ENCODE results near the gene SHLD1. TPM values are rescaled to one million over a fixed set of nuclear protein-coding genes. Genes with fewer than 3 reads are reported as not detected.

Gene SHLD1
- total RNA-seq, 4 donors from 2014 or later, result 1.7 to 4.2 (median 3.4) TPM

DNA sequence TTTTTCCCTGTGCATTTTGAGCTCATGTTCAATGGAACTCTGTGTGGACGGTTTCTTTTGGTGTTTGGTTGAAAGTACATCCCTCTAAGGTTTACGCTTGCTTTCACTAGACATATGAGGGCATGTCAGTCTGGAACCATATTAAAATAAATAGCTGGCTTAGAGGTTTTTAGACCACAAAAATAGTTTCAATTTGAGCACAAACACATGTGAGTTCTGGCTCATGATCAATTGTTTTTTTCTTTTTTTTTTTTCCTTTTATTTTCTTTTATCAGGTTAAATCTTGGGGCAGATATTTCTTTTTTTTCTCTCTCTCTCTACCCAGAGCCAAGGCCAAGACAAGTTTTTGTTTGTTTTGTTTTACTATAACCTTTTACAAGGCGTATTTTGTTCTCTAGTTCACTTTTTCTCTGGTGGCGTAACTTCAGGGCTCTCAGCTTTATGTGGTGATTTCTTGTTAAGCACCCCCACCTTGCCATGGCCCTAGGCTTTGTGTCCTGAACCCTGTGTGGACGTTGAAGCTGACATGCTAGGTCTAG, 92.9 kb downstream of the SHLD1 start:
- no peak for DNase-seq (ENCODE audit: low spot score in 2 of 2)
- intact Hi-C loops (cut with DNase I; ENCODE audit: low total_unique reads), result no loop called here
- WGBS, 2 donors, result 71 to 74% methylated on average over 5 of the region's 5 CpGs
- no peak for TF ChIP-seq POLR2A (IDR thresholded peaks at IDR 0.05)
- TF ChIP-seq, protein P1, sequence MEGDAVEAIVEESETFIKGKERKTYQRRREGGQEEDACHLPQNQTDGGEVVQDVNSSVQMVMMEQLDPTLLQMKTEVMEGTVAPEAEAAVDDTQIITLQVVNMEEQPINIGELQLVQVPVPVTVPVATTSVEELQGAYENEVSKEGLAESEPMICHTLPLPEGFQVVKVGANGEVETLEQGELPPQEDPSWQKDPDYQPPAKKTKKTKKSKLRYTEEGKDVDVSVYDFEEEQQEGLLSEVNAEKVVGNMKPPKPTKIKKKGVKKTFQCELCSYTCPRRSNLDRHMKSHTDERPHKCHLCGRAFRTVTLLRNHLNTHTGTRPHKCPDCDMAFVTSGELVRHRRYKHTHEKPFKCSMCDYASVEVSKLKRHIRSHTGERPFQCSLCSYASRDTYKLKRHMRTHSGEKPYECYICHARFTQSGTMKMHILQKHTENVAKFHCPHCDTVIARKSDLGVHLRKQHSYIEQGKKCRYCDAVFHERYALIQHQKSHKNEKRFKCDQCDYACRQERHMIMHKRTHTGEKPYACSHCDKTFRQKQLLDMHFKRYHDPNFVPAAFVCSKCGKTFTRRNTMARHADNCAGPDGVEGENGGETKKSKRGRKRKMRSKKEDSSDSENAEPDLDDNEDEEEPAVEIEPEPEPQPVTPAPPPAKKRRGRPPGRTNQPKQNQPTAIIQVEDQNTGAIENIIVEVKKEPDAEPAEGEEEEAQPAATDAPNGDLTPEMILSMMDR (IDR thresholded peaks at IDR 0.05), result no peak
- no peak overlapping the region for H3K4me3 ChIP-seq (ENCODE audit: low read depth, poor library complexity, severe bottlenecking)

DNA sequence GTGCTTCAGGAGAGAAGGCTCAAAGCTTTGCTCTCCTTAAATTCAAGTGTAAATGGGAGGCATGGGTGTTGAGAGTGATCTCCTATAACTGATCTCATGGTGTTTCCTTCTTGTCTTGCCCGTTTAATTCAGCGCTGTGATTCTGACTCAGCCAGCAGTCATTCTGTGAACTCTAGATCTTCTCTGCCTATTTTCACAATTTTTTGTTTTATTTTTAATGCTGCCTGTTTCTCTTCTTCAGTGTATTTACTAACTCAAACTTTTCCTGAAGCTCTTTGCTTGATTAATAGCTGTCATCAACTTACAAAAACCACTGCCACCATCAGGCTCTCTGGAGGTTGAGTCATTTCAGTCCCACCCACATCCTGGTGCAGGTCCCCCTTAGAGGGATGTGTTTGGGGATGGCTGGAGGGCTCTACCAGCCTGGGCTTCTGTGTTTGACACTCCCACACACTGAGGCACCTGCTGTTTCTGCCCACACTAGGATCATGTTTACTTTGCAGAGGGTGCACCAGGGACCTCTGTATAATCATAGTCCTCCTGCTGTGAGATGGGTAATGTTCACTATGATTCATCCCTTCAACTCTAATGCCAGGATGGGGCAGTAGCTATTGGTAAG, 94.0 kb downstream of the SHLD1 start:
- 56 to 67% methylated on average over 2 of the region's 2 CpGs for WGBS, 2 donors
- TF ChIP-seq POLR2A (IDR thresholded peaks at IDR 0.05), result no peak
- no peak for DNase-seq (ENCODE audit: low spot score in 2 of 2)
- no peak overlapping the region for H3K4me3 ChIP-seq (ENCODE audit: low read depth, poor library complexity, severe bottlenecking)
- intact Hi-C loops (cut with DNase I; ENCODE audit: low total_unique reads), result no loop called here

DNA sequence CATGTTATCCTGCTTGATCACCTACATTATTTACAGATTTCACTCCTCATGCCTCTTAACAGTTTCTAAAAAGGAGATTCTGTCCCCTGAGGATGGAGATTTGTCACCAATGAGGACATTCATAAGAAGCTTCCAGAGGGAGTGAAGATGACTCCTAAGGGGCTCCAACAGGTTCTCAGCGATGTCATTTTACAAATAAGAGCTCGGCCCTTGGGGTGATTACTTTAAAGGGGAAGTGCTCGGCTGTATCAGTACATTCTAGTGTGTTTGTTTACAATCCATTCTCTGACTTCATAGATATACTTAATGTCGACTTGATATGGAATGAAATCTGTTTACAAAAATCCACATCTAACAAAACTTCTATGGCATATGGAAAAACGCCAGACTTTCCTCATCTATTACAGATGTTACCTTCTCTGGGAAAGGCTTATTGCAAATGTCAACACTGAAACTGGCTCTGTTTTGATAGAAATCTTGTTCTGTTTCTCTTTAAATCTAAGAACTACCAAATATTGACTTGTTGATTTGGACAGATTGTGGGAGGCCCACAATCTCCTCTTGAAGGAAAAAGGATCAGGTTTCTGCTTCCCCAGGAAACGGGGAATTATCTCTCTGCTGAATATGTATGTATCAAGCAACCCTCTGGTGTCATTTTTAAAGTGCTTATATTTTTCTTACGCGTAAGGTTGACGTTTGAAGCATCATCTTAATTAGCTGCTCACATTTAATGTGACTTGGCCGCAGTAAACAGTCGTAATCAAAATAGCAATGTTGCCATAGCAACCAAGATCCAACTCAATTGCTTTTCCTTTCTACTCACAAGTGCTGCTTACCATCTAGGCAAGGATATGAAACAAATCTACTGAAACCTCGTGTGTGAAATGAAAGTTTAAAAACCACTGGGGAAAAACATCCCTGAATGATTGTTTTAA, 95.7 kb downstream of the SHLD1 start:
- TF ChIP-seq POLR2A (IDR thresholded peaks at IDR 0.05), result no peak
- TF ChIP-seq, protein P1 (IDR thresholded peaks at IDR 0.05), result no peak
- 35 to 36% methylated on average over 12 of the region's 12 CpGs for whole genome bisulfite sequencing, 2 donors
- no peak for DNase-seq (ENCODE audit: low spot score in 2 of 2)
- intact Hi-C loops (cut with DNase I; ENCODE audit: low total_unique reads), result no loop called here
- no peak overlapping the region for H3K4me3 ChIP-seq (ENCODE audit: low read depth, poor library complexity, severe bottlenecking)

DNA sequence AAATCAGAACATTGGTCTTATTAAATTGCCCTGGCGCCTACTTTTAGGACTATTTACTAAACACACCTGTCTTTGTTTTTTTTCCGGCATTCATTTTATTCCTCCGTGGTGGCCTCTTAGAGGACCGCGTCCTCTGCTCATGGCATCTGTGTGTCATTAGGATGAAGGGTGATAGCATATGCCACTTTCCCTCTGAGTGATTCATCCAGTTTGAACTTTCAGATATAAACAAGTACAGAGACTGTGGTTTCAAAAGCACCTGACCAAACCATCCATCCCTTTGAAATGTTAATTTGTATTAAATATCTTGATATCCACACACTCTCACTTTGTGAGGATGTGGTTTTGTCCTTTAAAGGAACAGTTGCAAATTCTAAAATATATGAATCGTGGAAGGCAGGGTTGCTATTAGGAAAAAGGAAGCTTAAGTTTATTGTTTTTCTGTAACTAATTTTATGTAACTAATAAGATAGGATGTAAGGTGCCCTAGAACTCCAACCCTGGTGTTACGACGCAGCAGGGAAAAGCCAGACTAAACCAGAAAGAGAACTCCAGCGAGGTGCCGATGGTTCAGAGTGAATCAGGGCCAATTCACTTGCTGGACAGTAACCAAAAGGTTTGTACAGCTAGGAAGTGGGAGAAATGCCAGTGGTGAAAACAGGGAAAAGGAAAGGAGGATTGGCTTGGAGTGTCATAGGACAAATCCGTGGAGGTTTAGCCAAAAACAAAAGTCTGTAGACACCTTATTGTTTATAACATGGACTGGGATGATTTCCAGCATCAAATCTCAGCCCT, 98.7 kb downstream of the SHLD1 start:
- TF ChIP-seq, protein P1 (IDR thresholded peaks at IDR 0.05), result no peak
- no peak for TF ChIP-seq POLR2A (IDR thresholded peaks at IDR 0.05)
- no peak overlapping the region for H3K4me3 ChIP-seq (ENCODE audit: low read depth, poor library complexity, severe bottlenecking)
- intact Hi-C loops (cut with DNase I; ENCODE audit: low total_unique reads), result no loop called here
- 61 to 64% methylated on average over 11 of the region's 11 CpGs for WGBS, 2 donors
- no peak for DNase-seq (ENCODE audit: low spot score in 2 of 2)

DNA sequence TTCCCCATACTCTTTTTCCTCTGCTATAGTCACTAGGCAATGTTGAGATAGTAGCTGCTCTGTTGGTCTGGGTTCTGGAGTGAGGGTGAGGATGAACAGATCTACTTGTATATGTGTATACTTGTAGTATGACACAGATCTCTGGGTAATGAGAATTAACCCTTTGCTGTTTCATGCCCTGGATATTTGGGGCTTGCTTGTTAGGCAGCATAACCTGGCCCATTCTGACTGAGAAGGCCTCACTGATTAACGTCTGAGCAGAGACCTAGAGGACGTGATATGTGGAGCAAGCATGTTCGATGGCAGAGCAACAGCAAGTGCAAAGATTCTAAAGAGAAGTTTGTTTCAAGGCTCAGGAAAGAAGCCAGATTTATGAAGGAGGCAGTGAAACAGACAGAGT, 105.7 kb downstream of the SHLD1 start:
- TF ChIP-seq, protein P1 (IDR thresholded peaks at IDR 0.05), result no peak
- TF ChIP-seq POLR2A (IDR thresholded peaks at IDR 0.05), result no peak
- intact Hi-C loops (cut with DNase I; ENCODE audit: low total_unique reads), result no loop called here
- no peak overlapping the region for H3K4me3 ChIP-seq (ENCODE audit: low read depth, poor library complexity, severe bottlenecking)
- no peak for DNase-seq (ENCODE audit: low spot score in 2 of 2)
- 93 to 95% methylated on average over 3 of the region's 3 CpGs for WGBS, 2 donors

Measured in lower leg skin (tissue), 4 donors.